ENCODE measurements around the gene ACSM2B. TPM values are rescaled to one million over a fixed set of nuclear protein-coding genes. Genes with fewer than 3 reads are reported as not detected.

Gene ACSM2B
- total and polyA plus RNA-seq, 2 of the 4 experiments (the other 2 are of a cell fraction), result not detected

DNA sequence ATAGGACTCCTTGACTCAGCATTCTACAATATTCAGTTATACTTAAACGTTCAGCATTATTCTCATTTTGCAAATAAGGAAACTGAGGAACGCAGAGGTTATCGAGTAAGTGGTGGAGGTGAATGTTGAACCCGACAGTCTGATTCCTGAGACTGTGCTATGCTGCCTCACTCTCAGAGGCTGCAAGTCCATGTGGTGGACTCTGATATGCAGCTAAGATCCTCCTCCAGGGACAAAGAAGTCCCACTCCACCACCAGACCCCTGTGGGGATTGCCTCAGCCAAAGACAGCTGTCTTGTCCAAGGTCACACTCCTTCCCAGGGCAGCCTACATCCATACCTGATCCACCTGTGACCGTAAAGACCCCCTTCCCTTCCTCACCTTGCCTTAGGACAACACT lies 37.5 kb downstream of the ACSM2B start:
- Histone ChIP-seq H3K9me3 (ENCODE audit: control insufficient read depth, insufficient read depth, low read length) (0 out of 2 replicates have a peak, but pooled peaks cover 5% of the 10 kb centered on the region), H4K20me1 (ENCODE audit: insufficient read depth, low read length) (no peaks in the 10 kb centered on the region), H2BK120ac (ENCODE audit: low read depth, low read length) (no peak overlapping the region), H4K8ac (ENCODE audit: low read depth in 2 of 2, low read length in 2 of 2) (no peak overlapping the region), H4K91ac (ENCODE audit: insufficient read depth, low read depth, low read length) (no peak overlapping the region), H3K27me3 (ENCODE audit: control insufficient read depth, insufficient read depth, low read length) (no peaks in the 10 kb centered on the region), H2AK5ac (ENCODE audit: low read depth, low read length) (no peak overlapping the region), H4K5ac (ENCODE audit: low read depth, low read length) (no peak overlapping the region), H2AFZ (replicated peaks; ENCODE audit: low read length, poor library complexity) (no peak overlapping the region), H2AK9ac (replicated peaks; ENCODE audit: low read depth, low read length, poor library complexity) (no peak overlapping the region), H3K4me1 (ENCODE audit: control insufficient read depth, insufficient read depth, low read length) (no peaks in the 10 kb centered on the region), H3K4me3 (ENCODE audit: insufficient read depth, low read depth, low read length) (no peak overlapping the region), H3K4ac (ENCODE audit: low read depth, low read length) (no peak overlapping the region), H2BK20ac (ENCODE audit: low read depth, low read length) (no peak overlapping the region), H3K36me3 (ENCODE audit: control insufficient read depth, insufficient read depth, low read length) (no peaks in the 10 kb centered on the region), H3K4me2 (ENCODE audit: low read depth, low read length) (no peak overlapping the region), H3K79me1 (ENCODE audit: low read depth in 1 of 2, low read length in 2 of 2) (no peaks in the 10 kb centered on the region), H2BK15ac (ENCODE audit: low read depth, low read length) (no peak overlapping the region), H2BK5ac (ENCODE audit: low read depth, low read length, poor library complexity, severe bottlenecking) (no peak overlapping the region), H3K23ac (ENCODE audit: low read depth, low read length) (no peak overlapping the region), H3K56ac (ENCODE audit: extremely low read depth, insufficient read depth, low read length) (no peak overlapping the region), H3K9me1 (ENCODE audit: insufficient read depth, low read length) (no peaks in the 10 kb centered on the region), H3K14ac (replicated peaks; ENCODE audit: low read depth, low read length) (no peak overlapping the region), H3K9ac (ENCODE audit: low read depth, low read length) (no peak overlapping the region), H3K27ac (ENCODE audit: insufficient read depth, low read length) (no peak overlapping the region), H3K18ac (ENCODE audit: low read depth, low read length) (no peak overlapping the region)
- WGBS, 2 experiments (ENCODE audit: extremely low coverage in 2 of 2, insufficient read length in 1 of 2), result no CpG with 5 or more reads among the region's 5 CpGs
- POLR2A ChIA-PET (ENCODE audit: unreplicated experiment), result no interaction called here
- ATAC-seq (ENCODE audit: low read depth), result no peak
- in situ Hi-C loops (cut with MboI; ENCODE audit: low sequenced_read_pairs), result no loop called here
- dilution Hi-C loops (cut with HindIII; ENCODE audit: low sequenced_read_pairs, unreplicated experiment), result no loop called here
- BruUV-seq (replicated peaks), result no TSS peak
- no peak for DNase-seq
- TF ChIP-seq MAZ (IDR thresholded peaks at IDR 0.05; ENCODE audit: borderline replicate concordance, low read depth, low read length), result no peak
- TF ChIP-seq RCOR1 (IDR thresholded peaks at IDR 0.05; ENCODE audit: insufficient replicate concordance, low read length), result no peak
- intact Hi-C loops (cut with micrococcal nuclease), result no loop called here
- CTCF ChIA-PET, result no interaction called here
